Ishikawa (cell line): Measurements from ENCODE around the gene FAM170B.

Source experiments
- CEBPB ChIP-seq: IDR thresholded peaks from 2 replicates; pipeline ENCODE4 v1.6.1; 2012
- CREB1 ChIP-seq: IDR thresholded peaks from 2 replicates; pipeline ENCODE4 v1.6.1; 2012; ENCODE audit warnings: low read depth
- EP300 ChIP-seq: IDR thresholded peaks from 2 replicates; pipeline ENCODE4 v1.6.1; 2012; ENCODE audit warnings: borderline replicate concordance
- FOXM1 ChIP-seq: IDR thresholded peaks from 2 replicates; pipeline ENCODE4 v1.6.1; 2012; ENCODE audit warnings: low read depth, borderline replicate concordance
- MAX ChIP-seq: IDR thresholded peaks from 2 replicates; pipeline ENCODE4 v1.6.1; 2012
- NFIC ChIP-seq: IDR thresholded peaks from 2 replicates; pipeline ENCODE4 v1.6.1; 2012
- RAD21 ChIP-seq: IDR thresholded peaks from 2 replicates; pipeline ENCODE4 v1.6.1; 2012; ENCODE audit warnings: low read depth
- TAF1 ChIP-seq: IDR thresholded peaks from 2 replicates; pipeline ENCODE4 v1.6.1; 2012; ENCODE audit warnings: low read depth, mild to moderate bottlenecking
- TCF12 ChIP-seq: IDR thresholded peaks from 2 replicates; pipeline ENCODE4 v1.6.1; 2012; ENCODE audit warnings: low read depth
- TEAD4 ChIP-seq: IDR thresholded peaks from 2 replicates; pipeline ENCODE4 v1.6.1; 2012
- USF1 ChIP-seq: IDR thresholded peaks from 2 replicates; pipeline ENCODE4 v1.6.1; 2012
- YY1 ChIP-seq: IDR thresholded peaks from 2 replicates; pipeline ENCODE4 v1.6.1; 2012; ENCODE audit warnings: low read depth
- ZBTB7A ChIP-seq: IDR thresholded peaks from 2 replicates; pipeline ENCODE4 v1.6.1; 2012; ENCODE audit warnings: low read depth
- TF ChIP-seq, protein P1 (sequence below): IDR thresholded peaks from 2 replicates; pipeline ENCODE4 v1.6.1; 2012; ENCODE audit warnings: low read depth, mild to moderate bottlenecking

DNA sequence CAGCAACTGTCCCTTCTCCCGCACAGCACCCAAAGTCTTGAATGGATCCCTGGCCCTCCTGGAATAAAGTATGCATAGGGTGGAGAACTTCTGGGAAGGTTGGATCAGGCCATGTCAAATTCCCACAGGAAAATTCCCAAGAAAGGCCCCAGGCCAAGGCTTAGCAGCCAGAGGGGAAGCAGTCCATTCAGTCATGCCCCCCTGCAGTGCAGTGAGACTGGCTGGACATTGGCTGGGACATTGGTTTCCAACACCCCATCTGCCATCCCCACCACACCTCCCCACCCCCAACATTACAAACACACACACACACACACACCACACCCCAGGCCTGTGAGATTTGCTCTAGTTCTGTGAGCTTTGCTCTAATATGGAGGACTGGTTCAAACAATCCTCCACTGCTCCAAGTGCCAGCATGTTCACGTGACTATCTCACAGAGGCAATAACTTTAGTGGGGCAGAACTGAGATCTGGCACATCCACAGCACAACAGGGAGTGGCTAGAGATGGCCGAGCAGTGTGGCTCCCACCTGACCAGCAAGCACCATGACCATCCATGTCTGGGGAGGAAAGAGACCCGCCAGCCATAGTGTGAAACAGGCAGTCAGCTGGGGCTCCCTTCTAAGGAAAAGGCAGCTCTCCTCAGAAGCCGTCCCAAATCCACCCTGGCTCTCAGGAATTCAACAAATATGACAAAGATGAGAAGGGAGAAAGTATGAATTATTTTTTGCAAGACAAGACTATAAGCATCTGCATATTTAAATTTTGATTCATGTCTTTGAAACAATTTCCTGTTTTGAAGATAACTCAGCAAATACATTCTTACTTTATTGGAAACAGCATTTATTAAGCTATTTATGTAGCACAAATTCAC is 6.7 kb upstream of the FAM170B start:
- TF ChIP-seq FOXM1 (no peak), EP300 (no peak), MAX (no peak), CEBPB (no peak), CREB1 (no peak), RAD21 (no peak), TEAD4 (no peak), TAF1 (no peak), YY1 (no peak), TCF12 (no peak), USF1 (no peak), NFIC (no peak), ZBTB7A (no peak)
- TF ChIP-seq, protein P1, sequence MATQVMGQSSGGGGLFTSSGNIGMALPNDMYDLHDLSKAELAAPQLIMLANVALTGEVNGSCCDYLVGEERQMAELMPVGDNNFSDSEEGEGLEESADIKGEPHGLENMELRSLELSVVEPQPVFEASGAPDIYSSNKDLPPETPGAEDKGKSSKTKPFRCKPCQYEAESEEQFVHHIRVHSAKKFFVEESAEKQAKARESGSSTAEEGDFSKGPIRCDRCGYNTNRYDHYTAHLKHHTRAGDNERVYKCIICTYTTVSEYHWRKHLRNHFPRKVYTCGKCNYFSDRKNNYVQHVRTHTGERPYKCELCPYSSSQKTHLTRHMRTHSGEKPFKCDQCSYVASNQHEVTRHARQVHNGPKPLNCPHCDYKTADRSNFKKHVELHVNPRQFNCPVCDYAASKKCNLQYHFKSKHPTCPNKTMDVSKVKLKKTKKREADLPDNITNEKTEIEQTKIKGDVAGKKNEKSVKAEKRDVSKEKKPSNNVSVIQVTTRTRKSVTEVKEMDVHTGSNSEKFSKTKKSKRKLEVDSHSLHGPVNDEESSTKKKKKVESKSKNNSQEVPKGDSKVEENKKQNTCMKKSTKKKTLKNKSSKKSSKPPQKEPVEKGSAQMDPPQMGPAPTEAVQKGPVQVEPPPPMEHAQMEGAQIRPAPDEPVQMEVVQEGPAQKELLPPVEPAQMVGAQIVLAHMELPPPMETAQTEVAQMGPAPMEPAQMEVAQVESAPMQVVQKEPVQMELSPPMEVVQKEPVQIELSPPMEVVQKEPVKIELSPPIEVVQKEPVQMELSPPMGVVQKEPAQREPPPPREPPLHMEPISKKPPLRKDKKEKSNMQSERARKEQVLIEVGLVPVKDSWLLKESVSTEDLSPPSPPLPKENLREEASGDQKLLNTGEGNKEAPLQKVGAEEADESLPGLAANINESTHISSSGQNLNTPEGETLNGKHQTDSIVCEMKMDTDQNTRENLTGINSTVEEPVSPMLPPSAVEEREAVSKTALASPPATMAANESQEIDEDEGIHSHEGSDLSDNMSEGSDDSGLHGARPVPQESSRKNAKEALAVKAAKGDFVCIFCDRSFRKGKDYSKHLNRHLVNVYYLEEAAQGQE: no peak
